GM23338 (cell line): Measurements from ENCODE around the gene ANO6. TPM values are rescaled to one million over a fixed set of nuclear protein-coding genes. Genes with fewer than 3 reads are reported as not detected.

Source experiments
- ATAC-seq: fragments of 200-7000 bp; cut with Tn5 transposase; 3 replicates; pipeline ENCODE4 v1.9.1; 2020
- DNase-seq: peaks from one replicate; pipeline ENCODE4 v3.0.0-alpha.2; 2015; ENCODE audit warnings: low spot score
- H2AFZ ChIP-seq: fragments of 200-600 bp; sonication (generic); 2 replicates; pipeline ENCODE4 v1.8.0; 2016; ENCODE audit warnings: antibody characterized with exemption, mild to moderate bottlenecking, moderate library complexity
- H3F3A ChIP-seq: fragments of 200-600 bp; sonication (generic); replicated peaks from 2 replicates; pipeline ENCODE4 v1.8.0; 2017; ENCODE audit warnings: antibody characterized with exemption, mixed run types, low read depth
- H3K27ac ChIP-seq: fragments of 200-600 bp; sonication (generic); 2 replicates; pipeline ENCODE4 v1.6.1; 2016; ENCODE audit warnings: low read depth
- H3K27me3 ChIP-seq: fragments of 200-600 bp; sonication (generic); 2 replicates; pipeline ENCODE4 v1.8.0; 2016; ENCODE audit warnings: mild to moderate bottlenecking, mixed run types, moderate library complexity; ENCODE audit not compliant: insufficient read depth
- H3K36me3 ChIP-seq: fragments of 200-600 bp; sonication (generic); 2 replicates; pipeline ENCODE4 v1.8.0; 2016; ENCODE audit warnings: mild to moderate bottlenecking; ENCODE audit not compliant: insufficient read depth
- H3K4me1 ChIP-seq: fragments of 200-600 bp; sonication (generic); 2 replicates; pipeline ENCODE4 v1.8.0; 2016; ENCODE audit warnings: mild to moderate bottlenecking, moderate library complexity; ENCODE audit not compliant: insufficient read depth
- H3K4me2 ChIP-seq: fragments of 200-600 bp; sonication (generic); 2 replicates; pipeline ENCODE4 v1.7.1; 2017; ENCODE audit warnings: mixed run types
- H3K4me3 ChIP-seq: fragments of 200-600 bp; sonication (generic); 2 replicates; pipeline ENCODE4 v1.6.1; 2016; ENCODE audit warnings: mixed run types
- H3K79me2 ChIP-seq: fragments of 200-600 bp; sonication (generic); replicated peaks from 2 replicates; pipeline ENCODE4 v1.8.0; 2017; ENCODE audit warnings: mild to moderate bottlenecking; ENCODE audit not compliant: insufficient read depth
- H3K9me2 ChIP-seq: fragments of 200-600 bp; sonication (generic); 2 replicates; pipeline ENCODE4 v1.8.0; 2017; ENCODE audit not compliant: insufficient read depth
- H4K20me1 ChIP-seq: fragments of 200-600 bp; sonication (generic); replicated peaks from 2 replicates; pipeline ENCODE4 v1.8.0; 2017; ENCODE audit warnings: mild to moderate bottlenecking; ENCODE audit not compliant: insufficient read depth
- H3K27ac Mint-ChIP-seq: 2 replicates; pipeline ENCODE4 v1.8.0; 2020; ENCODE audit warnings: inconsistent platforms, mild to moderate bottlenecking, moderate library complexity, mixed read lengths
- H3K27me3 Mint-ChIP-seq: 3 replicates; pipeline ENCODE4 v1.8.0; 2022; ENCODE audit warnings: low read depth, mild to moderate bottlenecking, moderate library complexity, mixed read lengths, inconsistent platforms; ENCODE audit not compliant: insufficient read depth, poor library complexity
- H3K36me3 Mint-ChIP-seq: 3 replicates; pipeline ENCODE4 v1.8.0; 2021; ENCODE audit warnings: low read depth, mild to moderate bottlenecking, inconsistent platforms, moderate library complexity, mixed read lengths
- H3K4me1 Mint-ChIP-seq: 3 replicates; pipeline ENCODE4 v1.8.0; 2020; ENCODE audit warnings: mild to moderate bottlenecking, inconsistent platforms, mixed read lengths
- H3K4me3 Mint-ChIP-seq: 3 replicates; pipeline ENCODE4 v1.8.0; 2021; ENCODE audit warnings: moderate library complexity, mild to moderate bottlenecking, inconsistent platforms, mixed read lengths
- H3K9me3 Mint-ChIP-seq: 3 replicates; pipeline ENCODE4 v1.8.0; 2020; ENCODE audit warnings: moderate library complexity, mild to moderate bottlenecking, inconsistent platforms, mixed read lengths
- EZH2phosphoT487 ChIP-seq: fragments of 200-600 bp; sonication (generic); IDR thresholded peaks from one replicate; pipeline ENCODE4 v1.8.1; 2018; ENCODE audit warnings: antibody characterized with exemption; ENCODE audit not compliant: unreplicated experiment
- JUNB ChIP-seq: IDR thresholded peaks from one replicate; pipeline ENCODE4 v1.6.1; 2016; ENCODE audit warnings: antibody characterized with exemption; ENCODE audit not compliant: unreplicated experiment
- NANOG ChIP-seq: IDR thresholded peaks from 2 replicates; pipeline ENCODE4 v1.6.1; 2016; ENCODE audit warnings: antibody characterized with exemption, borderline replicate concordance
- POLR2AphosphoS5 ChIP-seq: IDR thresholded peaks from 2 replicates; pipeline ENCODE4 v1.6.1; 2016; ENCODE audit warnings: antibody characterized with exemption, low read depth
- polyA plus RNA-seq: library from polyadenylated mRNA; unstranded; fragments of >200 nt; fragmentation: Nextera tagmentation; extraction: Ambion mirVana; gene quantifications from 2 replicates; pipeline ENCODE4 v1.2.1, GENCODE V29; 2016
- total RNA-seq: library from RNA; depleted of rRNA; stranded (reverse); fragments of >200 nt; shearing (Covaris generic); gene quantifications from 2 replicates; pipeline ENCODE4 v1.2.3, GENCODE V29; 2014
- TF ChIP-seq, protein P1 (sequence below): IDR thresholded peaks from one replicate; pipeline ENCODE4 v1.6.1; 2018; ENCODE audit warnings: antibody characterized with exemption; ENCODE audit not compliant: unreplicated experiment
- TF ChIP-seq, protein P2 (sequence below), 2 experiments: fragments of 200-600 bp in 1 of 2; sonication (generic) in 1 of 2; conservative IDR thresholded peaks; 2 replicates each; pipeline versions ENCODE4 v1.5.1 to v1.6.1; 2016 to 2017; ENCODE audit warnings: antibody characterized with exemption in 2 of 2, low read depth in 2 of 2, mild to moderate bottlenecking in 2 of 2, moderate library complexity in 1 of 2
- TF ChIP-seq, protein P3 (sequence below): fragments of 250-450 bp; sonication (Bioruptor Pico); IDR thresholded peaks from 2 replicates; pipeline ENCODE4 v1.5.0; 2020; ENCODE audit warnings: mild to moderate bottlenecking, moderate library complexity

The ANO6 gene
- total and polyA plus RNA-seq, 2 experiments from 2014 or later, result 21.1 to 48.9 TPM

DNA sequence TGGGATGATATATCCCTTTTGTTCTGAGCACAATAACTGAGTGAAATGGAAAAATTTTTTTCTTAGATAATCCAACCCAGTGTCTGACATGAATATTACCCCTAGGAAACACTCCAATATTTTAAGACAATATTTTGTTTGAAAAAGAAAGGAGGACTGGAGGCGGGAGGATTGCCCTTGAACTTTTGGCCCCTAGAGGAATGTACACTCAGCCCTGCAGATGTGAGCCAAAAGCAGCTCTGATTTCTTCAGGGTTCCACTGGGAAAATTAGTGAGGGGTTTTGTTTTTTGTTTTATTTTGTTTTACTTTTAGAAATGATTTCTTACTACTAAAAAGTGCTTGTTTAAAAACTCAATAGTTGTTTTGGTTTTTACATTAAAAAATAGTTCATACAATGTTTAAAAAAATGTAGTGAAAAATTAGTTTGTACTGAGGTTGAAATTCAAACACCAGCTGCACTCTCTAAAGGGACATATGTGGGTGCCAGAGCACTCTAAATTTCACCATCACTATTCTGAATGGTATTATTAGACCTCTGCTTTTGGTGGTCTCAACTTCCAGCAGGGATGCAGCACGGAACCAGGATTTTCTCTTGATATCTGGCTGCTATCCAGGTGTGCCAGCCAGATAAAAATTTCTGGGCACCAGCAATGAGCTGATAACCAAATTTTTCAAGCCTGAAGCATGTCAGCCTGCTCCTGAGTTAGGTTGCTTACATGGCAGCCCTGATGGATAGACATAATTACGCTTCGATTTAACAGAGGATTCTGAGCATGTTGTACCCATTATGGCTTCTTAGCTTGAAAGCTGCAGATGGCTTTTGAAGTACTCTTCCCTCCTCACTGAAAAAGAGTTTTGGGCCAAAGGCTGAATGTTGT is 141.9 kb downstream of the ANO6 start (continued):
- TF ChIP-seq, protein P1, sequence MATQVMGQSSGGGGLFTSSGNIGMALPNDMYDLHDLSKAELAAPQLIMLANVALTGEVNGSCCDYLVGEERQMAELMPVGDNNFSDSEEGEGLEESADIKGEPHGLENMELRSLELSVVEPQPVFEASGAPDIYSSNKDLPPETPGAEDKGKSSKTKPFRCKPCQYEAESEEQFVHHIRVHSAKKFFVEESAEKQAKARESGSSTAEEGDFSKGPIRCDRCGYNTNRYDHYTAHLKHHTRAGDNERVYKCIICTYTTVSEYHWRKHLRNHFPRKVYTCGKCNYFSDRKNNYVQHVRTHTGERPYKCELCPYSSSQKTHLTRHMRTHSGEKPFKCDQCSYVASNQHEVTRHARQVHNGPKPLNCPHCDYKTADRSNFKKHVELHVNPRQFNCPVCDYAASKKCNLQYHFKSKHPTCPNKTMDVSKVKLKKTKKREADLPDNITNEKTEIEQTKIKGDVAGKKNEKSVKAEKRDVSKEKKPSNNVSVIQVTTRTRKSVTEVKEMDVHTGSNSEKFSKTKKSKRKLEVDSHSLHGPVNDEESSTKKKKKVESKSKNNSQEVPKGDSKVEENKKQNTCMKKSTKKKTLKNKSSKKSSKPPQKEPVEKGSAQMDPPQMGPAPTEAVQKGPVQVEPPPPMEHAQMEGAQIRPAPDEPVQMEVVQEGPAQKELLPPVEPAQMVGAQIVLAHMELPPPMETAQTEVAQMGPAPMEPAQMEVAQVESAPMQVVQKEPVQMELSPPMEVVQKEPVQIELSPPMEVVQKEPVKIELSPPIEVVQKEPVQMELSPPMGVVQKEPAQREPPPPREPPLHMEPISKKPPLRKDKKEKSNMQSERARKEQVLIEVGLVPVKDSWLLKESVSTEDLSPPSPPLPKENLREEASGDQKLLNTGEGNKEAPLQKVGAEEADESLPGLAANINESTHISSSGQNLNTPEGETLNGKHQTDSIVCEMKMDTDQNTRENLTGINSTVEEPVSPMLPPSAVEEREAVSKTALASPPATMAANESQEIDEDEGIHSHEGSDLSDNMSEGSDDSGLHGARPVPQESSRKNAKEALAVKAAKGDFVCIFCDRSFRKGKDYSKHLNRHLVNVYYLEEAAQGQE, result no peak
- TF ChIP-seq JUNB (no peak), NANOG (no peak), POLR2AphosphoS5 (no peak), EZH2phosphoT487 (no peak)
- TF ChIP-seq, protein P2, sequence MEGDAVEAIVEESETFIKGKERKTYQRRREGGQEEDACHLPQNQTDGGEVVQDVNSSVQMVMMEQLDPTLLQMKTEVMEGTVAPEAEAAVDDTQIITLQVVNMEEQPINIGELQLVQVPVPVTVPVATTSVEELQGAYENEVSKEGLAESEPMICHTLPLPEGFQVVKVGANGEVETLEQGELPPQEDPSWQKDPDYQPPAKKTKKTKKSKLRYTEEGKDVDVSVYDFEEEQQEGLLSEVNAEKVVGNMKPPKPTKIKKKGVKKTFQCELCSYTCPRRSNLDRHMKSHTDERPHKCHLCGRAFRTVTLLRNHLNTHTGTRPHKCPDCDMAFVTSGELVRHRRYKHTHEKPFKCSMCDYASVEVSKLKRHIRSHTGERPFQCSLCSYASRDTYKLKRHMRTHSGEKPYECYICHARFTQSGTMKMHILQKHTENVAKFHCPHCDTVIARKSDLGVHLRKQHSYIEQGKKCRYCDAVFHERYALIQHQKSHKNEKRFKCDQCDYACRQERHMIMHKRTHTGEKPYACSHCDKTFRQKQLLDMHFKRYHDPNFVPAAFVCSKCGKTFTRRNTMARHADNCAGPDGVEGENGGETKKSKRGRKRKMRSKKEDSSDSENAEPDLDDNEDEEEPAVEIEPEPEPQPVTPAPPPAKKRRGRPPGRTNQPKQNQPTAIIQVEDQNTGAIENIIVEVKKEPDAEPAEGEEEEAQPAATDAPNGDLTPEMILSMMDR (conservative IDR thresholded peaks at IDR 0.05; ENCODE audit: low read depth in 2 of 2), result no peak

DNA sequence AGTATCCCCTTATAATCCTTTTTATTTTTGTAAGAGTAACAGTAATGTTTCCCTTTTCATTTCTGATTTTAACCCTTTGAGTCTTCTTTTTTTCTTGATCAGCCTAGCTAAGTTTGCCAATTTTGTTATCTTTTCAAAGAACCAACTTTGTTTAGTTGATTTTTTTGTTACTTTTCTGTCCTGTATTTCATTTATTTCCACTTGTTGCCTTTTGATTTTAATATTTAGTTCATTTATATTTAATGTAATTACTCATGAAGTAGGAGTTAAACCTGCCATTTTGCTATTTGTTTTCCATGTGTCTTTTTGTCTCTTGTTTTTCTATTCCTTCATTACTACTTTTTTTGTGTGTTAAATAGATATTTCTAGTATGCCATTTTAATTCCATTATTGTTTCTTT is 146.4 kb downstream of the ANO6 start:
- Mint-ChIP-seq H3K36me3 (peaks cover 58% of the 10 kb centered on the region), H3K9me3 (peaks cover 34% of the 10 kb centered on the region), H3K27me3 (peaks cover 4% of the 10 kb centered on the region), H3K4me3 (no peak overlapping the region), H3K27ac (no peak overlapping the region), H3K4me1 (no peaks in the 10 kb centered on the region)
- no peak for TF ChIP-seq EZH2phosphoT487
- TF ChIP-seq, protein P3, sequence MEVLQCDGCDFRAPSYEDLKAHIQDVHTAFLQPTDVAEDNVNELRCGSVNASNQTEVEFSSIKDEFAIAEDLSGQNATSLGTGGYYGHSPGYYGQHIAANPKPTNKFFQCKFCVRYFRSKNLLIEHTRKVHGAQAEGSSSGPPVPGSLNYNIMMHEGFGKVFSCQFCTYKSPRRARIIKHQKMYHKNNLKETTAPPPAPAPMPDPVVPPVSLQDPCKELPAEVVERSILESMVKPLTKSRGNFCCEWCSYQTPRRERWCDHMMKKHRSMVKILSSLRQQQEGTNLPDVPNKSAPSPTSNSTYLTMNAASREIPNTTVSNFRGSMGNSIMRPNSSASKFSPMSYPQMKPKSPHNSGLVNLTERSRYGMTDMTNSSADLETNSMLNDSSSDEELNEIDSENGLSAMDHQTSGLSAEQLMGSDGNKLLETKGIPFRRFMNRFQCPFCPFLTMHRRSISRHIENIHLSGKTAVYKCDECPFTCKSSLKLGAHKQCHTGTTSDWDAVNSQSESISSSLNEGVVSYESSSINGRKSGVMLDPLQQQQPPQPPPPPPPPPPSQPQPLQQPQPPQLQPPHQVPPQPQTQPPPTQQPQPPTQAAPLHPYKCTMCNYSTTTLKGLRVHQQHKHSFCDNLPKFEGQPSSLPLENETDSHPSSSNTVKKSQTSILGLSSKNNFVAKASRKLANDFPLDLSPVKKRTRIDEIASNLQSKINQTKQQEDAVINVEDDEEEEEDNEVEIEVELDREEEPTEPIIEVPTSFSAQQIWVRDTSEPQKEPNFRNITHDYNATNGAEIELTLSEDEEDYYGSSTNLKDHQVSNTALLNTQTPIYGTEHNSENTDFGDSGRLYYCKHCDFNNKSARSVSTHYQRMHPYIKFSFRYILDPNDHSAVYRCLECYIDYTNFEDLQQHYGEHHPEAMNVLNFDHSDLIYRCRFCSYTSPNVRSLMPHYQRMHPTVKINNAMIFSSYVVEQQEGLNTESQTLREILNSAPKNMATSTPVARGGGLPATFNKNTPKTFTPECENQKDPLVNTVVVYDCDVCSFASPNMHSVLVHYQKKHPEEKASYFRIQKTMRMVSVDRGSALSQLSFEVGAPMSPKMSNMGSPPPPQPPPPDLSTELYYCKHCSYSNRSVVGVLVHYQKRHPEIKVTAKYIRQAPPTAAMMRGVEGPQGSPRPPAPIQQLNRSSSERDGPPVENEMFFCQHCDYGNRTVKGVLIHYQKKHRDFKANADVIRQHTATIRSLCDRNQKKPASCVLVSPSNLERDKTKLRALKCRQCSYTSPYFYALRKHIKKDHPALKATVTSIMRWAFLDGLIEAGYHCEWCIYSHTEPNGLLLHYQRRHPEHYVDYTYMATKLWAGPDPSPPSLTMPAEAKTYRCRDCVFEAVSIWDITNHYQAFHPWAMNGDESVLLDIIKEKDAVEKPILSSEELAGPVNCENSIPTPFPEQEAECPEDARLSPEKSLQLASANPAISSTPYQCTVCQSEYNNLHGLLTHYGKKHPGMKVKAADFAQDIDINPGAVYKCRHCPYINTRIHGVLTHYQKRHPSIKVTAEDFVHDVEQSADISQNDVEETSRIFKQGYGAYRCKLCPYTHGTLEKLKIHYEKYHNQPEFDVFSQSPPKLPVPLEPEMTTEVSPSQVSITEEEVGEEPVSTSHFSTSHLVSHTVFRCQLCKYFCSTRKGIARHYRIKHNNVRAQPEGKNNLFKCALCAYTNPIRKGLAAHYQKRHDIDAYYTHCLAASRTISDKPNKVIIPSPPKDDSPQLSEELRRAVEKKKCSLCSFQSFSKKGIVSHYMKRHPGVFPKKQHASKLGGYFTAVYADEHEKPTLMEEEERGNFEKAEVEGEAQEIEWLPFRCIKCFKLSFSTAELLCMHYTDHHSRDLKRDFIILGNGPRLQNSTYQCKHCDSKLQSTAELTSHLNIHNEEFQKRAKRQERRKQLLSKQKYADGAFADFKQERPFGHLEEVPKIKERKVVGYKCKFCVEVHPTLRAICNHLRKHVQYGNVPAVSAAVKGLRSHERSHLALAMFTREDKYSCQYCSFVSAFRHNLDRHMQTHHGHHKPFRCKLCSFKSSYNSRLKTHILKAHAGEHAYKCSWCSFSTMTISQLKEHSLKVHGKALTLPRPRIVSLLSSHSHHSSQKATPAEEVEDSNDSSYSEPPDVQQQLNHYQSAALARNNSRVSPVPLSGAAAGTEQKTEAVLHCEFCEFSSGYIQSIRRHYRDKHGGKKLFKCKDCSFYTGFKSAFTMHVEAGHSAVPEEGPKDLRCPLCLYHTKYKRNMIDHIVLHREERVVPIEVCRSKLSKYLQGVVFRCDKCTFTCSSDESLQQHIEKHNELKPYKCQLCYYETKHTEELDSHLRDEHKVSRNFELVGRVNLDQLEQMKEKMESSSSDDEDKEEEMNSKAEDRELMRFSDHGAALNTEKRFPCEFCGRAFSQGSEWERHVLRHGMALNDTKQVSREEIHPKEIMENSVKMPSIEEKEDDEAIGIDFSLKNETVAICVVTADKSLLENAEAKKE, result no peak
- TF ChIP-seq, protein P1, result no peak
- TF ChIP-seq POLR2AphosphoS5, result no peak
- H3K27me3 ChIP-seq, result no peaks in the 10 kb centered on the region
- ATAC-seq (no peak), DNase-seq (no peak)
- no peak overlapping the region for H2AFZ ChIP-seq
- no peaks in the 10 kb centered on the region for H3K9me2 ChIP-seq
- H3F3A ChIP-seq, result no peaks in the 10 kb centered on the region
- no peak overlapping the region for H3K4me3 ChIP-seq
- H3K4me1 ChIP-seq, result no peaks in the 10 kb centered on the region
- H3K36me3 ChIP-seq, result peaks cover 11% of the 10 kb centered on the region; the same call in 1 of the 2 replicates
- no peaks in the 10 kb centered on the region for H4K20me1 ChIP-seq
- no peak overlapping the region for H3K27ac ChIP-seq
- H3K79me2 ChIP-seq, result no peaks in the 10 kb centered on the region
- H3K4me2 ChIP-seq, result no peak overlapping the region
